ENCODE results near the gene PDE1C. TPM values are rescaled to one million over a fixed set of nuclear protein-coding genes. Genes with fewer than 3 reads are reported as not detected.

Gene PDE1C
- total and polyA plus RNA-seq, 8 donors: 1.2 to 4.2 (median 2.2) TPM

GRCh38 chr7:32053204-32053603 is 17.0 kb downstream of the PDE1C start:
- Histone ChIP-seq H3K9me3 (no peaks in the 10 kb centered on the region), H3K36me3 (no peaks in the 10 kb centered on the region), H3K4me1 (no peaks in the 10 kb centered on the region), H3K27ac (no peak overlapping the region), H3K27me3 (no peaks in the 10 kb centered on the region), H3K4me3 (no peak overlapping the region)
- TF ChIP-seq CTCF (IDR thresholded peaks at IDR 0.05): no peak
- no peak for DNase-seq
- intact Hi-C loops (cut with DNase I): no loop called here
- no peak for ATAC-seq
- 82 to 96% methylated on average over 3 of the region's 3 CpGs for WGBS, 2 donors
- FAIRE-seq: no peak

- peaks cover 0 to 4% (median 0%) of the 10 kb centered on the region in 3 donors for H3K4me1 ChIP-seq
- H3K27ac ChIP-seq: peak overlapping the region in 1 of 4 donors; percentile 24
- no peak for TF ChIP-seq CTCF (IDR thresholded peaks at IDR 0.05)
- intact Hi-C loops (cut with DNase I): no loop called here
- H3K9me3 ChIP-seq: no peaks in the 10 kb centered on the region
- no peaks in the 10 kb centered on the region for H3K36me3 ChIP-seq
- H3K4me3 ChIP-seq: no peak overlapping the region
- H3K27me3 ChIP-seq: no peaks in the 10 kb centered on the region
- DNase-seq (peak in 2 of 6 donors; percentile 9 to 11), FAIRE-seq (no peak), ATAC-seq (peak in 3 of 4 donors; percentile 31 to 65 (median 56))
- 58 to 62% methylated on average over 5 of the region's 5 CpGs for WGBS, 2 donors
Observed at GRCh38 chr7:32051128-32051527, 19.1 kb downstream of the PDE1C start.

- ATAC-seq: no peak
- FAIRE-seq: no peak
- no peaks in the 10 kb centered on the region for H3K27me3 ChIP-seq
- no peaks in the 10 kb centered on the region for H3K36me3 ChIP-seq
- no peak overlapping the region for H3K4me3 ChIP-seq
- TF ChIP-seq CTCF (IDR thresholded peaks at IDR 0.05): no peak
- intact Hi-C loops (cut with DNase I): no loop called here
- no peak for DNase-seq
- peaks cover 0 to 4% (median 0%) of the 10 kb centered on the region in 3 donors for H3K4me1 ChIP-seq
- no peak overlapping the region for H3K27ac ChIP-seq
- H3K9me3 ChIP-seq: no peaks in the 10 kb centered on the region
- 62 to 64% methylated on average over 3 of the region's 3 CpGs for WGBS, 2 donors
Observed at GRCh38 chr7:32049599-32049998, 20.6 kb downstream of the PDE1C start.

- intact Hi-C loops (cut with DNase I): no loop called here
- Histone ChIP-seq H3K4me1 (peaks cover 0 to 4% (median 0%) of the 10 kb centered on the region in 3 donors), H3K27ac (no peak overlapping the region), H3K9me3 (no peaks in the 10 kb centered on the region), H3K4me3 (no peak overlapping the region), H3K36me3 (no peaks in the 10 kb centered on the region), H3K27me3 (no peaks in the 10 kb centered on the region)
- WGBS, 2 donors: 21 to 29% methylated on average over 3 of the region's 3 CpGs
- ATAC-seq: peak in 3 of 4 donors; percentile 60 to 82 (median 77)
- no peak for DNase-seq
- TF ChIP-seq CTCF (IDR thresholded peaks at IDR 0.05): no peak
- no peak for FAIRE-seq
Observed at GRCh38 chr7:32048970-32049491, 21.2 kb downstream of the PDE1C start.

GRCh38 chr7:32047801-32048200 is 22.4 kb downstream of the PDE1C start:
- FAIRE-seq: no peak

More at GRCh38 chr7:32047801-32048200, 22.4 kb downstream of the PDE1C start:
- ATAC-seq: peak in 2 of 4 donors; percentile 22 to 39
- DNase-seq: no peak
- intact Hi-C loops (cut with DNase I): no loop called here
- Histone ChIP-seq H3K27ac (no peak overlapping the region), H3K4me1 (peaks cover 0 to 4% (median 0%) of the 10 kb centered on the region in 3 donors), H3K4me3 (no peak overlapping the region), H3K27me3 (no peaks in the 10 kb centered on the region), H3K36me3 (no peaks in the 10 kb centered on the region), H3K9me3 (no peaks in the 10 kb centered on the region)
- TF ChIP-seq CTCF (IDR thresholded peaks at IDR 0.05): no peak

All from pancreas (tissue), 10 donors.